HuH-7 (cell line): ENCODE results near the gene CHSY3.
"Not testable (repeated sequence)": the region's sequence is repeated elsewhere in the genome, so short reads cannot be mapped to it uniquely, and the experiment has no call there.

Experiments
- DNase-seq: peaks from one replicate; pipeline ENCODE4 v3.0.0; 2011; ENCODE audit warnings: low spot score

The CHSY3 gene

DNA sequence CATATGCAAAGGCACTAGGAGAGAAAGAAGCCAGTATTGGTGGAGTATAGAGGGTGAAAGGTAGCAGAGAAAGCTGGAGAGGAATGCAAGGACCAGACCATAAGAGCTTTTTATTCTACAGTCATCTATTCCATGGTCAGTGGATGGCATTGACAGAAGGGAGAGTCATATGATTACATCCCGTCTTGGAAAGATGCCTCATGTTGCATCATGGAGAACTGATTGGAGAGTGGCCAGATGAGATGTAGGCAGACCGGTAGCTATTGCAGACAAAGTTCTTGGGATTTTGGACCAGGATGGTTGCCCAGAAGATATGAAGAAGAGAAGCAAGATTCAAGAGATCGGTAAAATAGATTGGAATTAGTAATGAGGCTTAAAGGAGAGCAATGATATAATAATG is 260.7 kb downstream of the CHSY3 start:
- no peak for DNase-seq

DNA sequence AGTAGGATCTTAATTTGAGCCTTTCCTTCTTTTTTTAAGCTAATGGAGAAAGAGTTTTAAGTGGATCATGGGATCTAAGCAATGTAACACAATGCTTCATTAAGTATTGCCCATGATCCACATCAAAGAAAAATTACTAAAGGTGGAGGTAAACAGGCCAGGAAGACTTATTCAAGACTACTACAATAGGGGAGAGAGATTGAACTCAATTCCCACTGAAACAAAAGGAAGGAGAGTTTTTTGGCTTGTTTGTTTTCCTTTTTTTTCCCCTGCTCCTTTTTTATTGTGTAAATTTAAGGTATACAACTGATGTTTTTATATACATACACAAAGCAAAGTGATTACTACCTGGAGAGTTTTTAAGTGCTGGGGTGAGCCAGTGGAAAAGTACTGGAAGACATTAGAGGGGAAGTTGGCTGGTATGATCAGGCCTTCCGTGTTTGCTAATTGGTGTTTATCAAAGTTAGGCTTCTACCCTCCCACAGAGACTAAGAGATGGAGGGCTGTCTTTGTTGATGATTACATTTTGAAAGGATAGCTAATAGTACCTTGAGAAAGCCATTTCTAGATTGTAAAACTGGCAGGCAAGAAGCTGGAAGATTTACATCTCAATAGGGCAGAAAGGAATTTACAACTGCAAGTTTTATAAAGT is 262.7 kb downstream of the CHSY3 start:
- DNase-seq = peak; percentile 3

DNA sequence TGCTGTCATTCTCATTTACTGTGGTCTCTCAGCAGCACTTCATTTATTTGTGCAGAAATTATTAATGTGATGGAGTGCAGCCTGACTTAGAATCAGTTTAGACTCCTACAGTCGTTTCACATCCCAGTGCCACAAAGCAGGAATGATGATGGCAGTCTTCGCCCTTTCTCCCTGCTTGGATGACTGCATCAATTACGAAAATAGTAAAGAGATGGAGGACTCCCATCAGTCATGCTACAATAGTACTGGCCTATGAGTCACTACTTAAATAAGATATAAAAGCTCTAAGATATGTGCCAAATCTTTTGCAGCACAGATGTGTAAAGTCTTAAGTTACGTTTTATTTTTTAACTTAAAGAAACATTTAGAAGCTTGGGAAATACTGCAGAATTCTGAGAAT is 263.9 kb downstream of the CHSY3 start:
- DNase-seq = no peak

DNA sequence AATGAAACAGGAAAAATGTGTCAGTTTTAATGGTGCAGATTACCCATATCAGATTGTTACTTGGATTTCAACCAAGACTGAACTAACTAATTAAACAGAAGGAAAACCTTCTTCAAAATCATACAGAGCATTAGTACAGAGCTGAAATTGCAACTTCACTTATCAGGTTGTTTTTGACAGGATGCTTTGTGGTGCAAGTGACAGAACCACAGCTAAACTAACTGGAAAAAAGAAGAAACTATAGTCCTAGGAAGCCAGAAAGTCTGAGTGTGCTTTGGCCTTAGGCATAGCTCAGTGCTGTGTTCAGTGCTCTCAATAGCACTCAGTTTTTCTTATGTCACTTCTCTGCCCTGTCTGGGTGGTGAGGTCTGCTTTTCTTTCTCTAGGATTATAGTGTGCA is 267.4 kb downstream of the CHSY3 start:
- DNase-seq = no peak

DNA sequence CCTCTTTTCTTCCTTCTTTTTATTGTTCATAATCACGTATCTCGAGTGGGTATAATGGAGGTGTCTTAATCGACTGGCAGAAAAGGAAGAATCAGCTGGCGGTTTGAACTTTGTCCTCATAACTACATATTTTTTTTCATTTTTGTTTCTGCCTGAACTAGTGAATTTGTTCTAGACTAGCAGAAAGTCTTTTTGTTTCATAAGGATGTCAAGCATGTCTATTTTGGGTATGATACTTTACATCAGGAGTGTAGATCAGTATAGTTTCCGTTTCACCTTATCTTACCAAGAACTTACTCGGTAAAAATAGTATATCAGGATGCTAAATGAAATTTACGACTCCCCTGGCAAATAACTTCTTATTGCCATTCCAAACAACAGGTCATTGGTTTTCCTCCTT is 278.9 kb downstream of the CHSY3 start:
- no peak for DNase-seq

GRCh38 chr5:130189961-130190360 is 285.7 kb downstream of the CHSY3 start:
- DNase-seq = no peak

- no peak for DNase-seq
These were observed 294.7 kb downstream of the CHSY3 start for GRCh38 chr5:130198927-130199326.

GRCh38 chr5:130206686-130207085 is 302.4 kb downstream of the CHSY3 start:
- no peak for DNase-seq

DNA sequence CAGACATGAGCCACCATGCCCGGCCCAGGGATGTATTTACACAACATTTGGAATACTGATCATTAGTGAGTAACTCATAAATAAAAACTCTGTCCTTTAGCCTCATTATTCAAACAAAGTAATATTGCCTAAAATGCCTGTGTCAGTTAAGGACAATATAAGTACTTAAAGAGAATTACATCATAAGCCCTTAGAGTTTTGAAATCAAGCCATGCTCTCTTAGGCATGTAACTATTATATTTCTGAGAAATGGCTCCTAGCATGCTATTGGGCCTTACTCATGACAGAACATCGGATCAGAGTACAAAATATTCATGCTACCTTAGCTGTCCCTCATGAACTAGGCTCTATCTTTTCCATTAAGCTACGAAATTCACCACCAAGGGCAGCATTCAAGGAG is 309.3 kb downstream of the CHSY3 start:
- DNase-seq = no peak

GRCh38 chr5:130216286-130216685 is 312.0 kb downstream of the CHSY3 start:
- no peak for DNase-seq

DNA sequence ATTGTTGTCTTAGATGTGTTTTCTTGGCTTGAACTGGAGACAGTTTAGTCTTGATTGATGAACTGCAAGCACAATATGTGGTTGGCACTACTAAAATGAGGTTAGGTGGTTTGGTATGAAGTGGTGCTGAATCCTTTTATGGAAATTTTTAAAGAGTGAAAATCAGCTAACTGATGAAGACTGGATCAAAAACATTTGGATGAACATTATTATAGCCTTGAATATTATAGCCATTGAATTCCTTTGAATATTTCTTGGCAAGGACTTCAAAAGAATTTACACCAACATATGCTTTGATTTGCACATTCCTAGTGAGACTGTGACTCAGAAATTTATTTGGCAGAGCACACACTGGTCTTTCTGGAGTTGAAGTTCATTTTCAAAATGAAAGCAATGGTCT is 318.3 kb downstream of the CHSY3 start:
- no peak for DNase-seq

GRCh38 chr5:130226556-130226955 is 322.3 kb downstream of the CHSY3 start:
- DNase-seq = not testable (repeated sequence)

GRCh38 chr5:130227699-130228098 is 323.4 kb downstream of the CHSY3 start:
- DNase-seq = no peak

- no peak for DNase-seq
These were observed 327.5 kb downstream of the CHSY3 start for GRCh38 chr5:130231786-130232185.

DNA sequence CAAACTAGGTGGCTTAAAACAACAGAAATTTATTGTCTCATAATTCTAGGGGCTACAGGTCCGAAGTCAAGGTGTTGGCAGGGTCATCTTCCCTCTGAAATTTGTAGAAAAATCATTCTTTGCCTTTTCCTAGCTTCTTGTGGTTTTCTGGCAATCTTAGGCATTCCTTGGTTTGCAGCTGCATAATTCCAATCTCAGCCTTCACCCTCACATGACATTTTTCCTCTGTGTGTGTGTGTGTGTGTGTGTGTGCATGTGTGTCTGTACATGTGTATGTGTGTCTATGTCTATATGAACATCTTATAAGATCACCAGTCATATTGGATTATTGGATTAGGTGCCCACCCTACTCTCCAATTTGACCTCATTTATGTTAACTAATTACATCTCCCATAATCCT is 330.6 kb downstream of the CHSY3 start:
- DNase-seq = no peak
